ENCODE measurements around the gene TEC. TPM values are rescaled to one million over a fixed set of nuclear protein-coding genes. Genes with fewer than 3 reads are reported as not detected.
A peak's percentile ranks its signal among the peaks of the same experiment; 100 is the strongest.
"Not testable (repeated sequence)": the region's sequence is repeated elsewhere in the genome, so short reads cannot be mapped to it uniquely, and the experiment has no call there.

TEC gene
- total RNA-seq = 14.8 TPM

- peak in 2 of 3 donors; percentile 67 to 69 for DNase-seq (ENCODE audit: low read depth in 2 of 3, low spot score in 2 of 3)
These were observed at the start of gene TEC for GRCh38 chr4:48268956-48269860. Gene TEC (minus strand): TSS chr4:48269838. CDS start chr4:48228614, 41,224 bp downstream.

- peak in 2 of 3 donors; percentile 35 to 72 for DNase-seq (ENCODE audit: low read depth in 2 of 3, low spot score in 2 of 3)
These were observed 46.3 kb upstream of the TEC start for GRCh38 chr4:48315728-48316630.

DNA sequence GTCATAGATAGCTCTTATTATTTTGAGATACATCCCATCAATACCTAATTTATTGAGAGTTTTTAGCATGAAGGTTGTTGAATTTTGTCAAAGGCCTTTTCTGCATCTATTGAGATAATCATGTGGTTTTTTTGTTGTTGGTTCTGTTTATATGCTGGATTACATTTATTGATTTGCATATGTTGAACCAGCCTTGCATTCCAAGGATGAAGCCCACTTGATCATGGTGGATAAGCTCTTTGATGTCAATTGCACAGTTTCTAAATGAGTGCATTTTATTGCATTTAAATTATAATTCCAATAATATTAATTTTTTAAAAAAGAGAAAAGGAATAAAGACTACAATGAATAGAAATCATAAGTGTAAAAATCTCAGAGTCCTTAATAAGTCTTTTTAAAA lies 45.1 kb upstream of the TEC start:
- DNase-seq (ENCODE audit: low read depth in 2 of 3, low spot score in 2 of 3) = not testable (repeated sequence)

DNA sequence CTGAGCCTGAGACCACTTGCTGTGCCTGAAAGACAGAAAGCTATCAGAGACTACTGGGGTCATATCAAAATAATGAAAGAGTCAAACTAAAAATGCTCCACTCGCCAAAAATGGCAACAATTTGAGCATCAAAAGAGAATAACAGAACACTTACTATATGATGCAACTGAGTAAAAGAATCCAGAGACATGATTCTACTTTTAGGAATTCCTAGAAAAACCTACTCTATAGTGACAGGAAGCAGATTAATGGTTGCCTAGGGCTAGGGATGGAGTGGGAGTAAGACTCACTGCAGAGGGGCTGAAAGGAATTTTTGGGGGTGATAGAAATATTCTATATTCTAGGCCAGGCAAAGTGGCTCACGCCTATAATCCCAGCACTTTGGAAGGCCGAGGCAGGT lies 42.3 kb upstream of the TEC start:
- no peak for DNase-seq (ENCODE audit: low read depth in 2 of 3, low spot score in 2 of 3)

- DNase-seq (ENCODE audit: low read depth in 2 of 3, low spot score in 2 of 3) = no peak
These were observed 39.3 kb upstream of the TEC start for GRCh38 chr4:48308901-48309300.

DNA sequence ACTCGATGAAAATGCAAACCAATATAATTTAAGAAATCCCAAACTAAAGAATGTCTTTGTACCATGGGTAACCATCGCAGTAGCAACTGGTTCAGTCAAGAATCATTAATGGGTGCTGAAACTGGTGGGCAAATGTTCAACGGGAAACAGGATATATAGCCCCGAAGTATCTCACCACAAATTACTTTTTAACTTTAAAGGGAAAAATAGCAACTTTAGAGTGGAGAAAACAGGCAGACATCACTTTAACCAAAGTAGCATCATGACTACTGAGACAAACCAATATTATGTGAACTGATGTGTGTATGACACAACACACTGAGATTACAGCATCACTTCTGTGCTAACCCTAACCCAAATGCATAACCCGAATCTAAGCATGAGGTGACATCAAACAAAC lies 37.9 kb upstream of the TEC start:
- DNase-seq (ENCODE audit: low read depth in 2 of 3, low spot score in 2 of 3) = no peak

- DNase-seq (ENCODE audit: low read depth in 2 of 3, low spot score in 2 of 3) = no peak
These were observed 35.9 kb upstream of the TEC start for GRCh38 chr4:48305508-48305907.

- no peak for DNase-seq (ENCODE audit: low read depth in 2 of 3, low spot score in 2 of 3)
These were observed 30.4 kb upstream of the TEC start for GRCh38 chr4:48300004-48300403.

- no peak for DNase-seq (ENCODE audit: low read depth in 2 of 3, low spot score in 2 of 3)
These were observed 29.9 kb upstream of the TEC start for GRCh38 chr4:48299560-48299959.

GRCh38 chr4:48297256-48297846 lies 27.7 kb upstream of the TEC start:
- no peak for DNase-seq (ENCODE audit: low read depth in 2 of 3, low spot score in 2 of 3)

- no peak for DNase-seq (ENCODE audit: low read depth in 2 of 3, low spot score in 2 of 3)
These were observed 26.7 kb upstream of the TEC start for GRCh38 chr4:48296365-48296764.

DNA sequence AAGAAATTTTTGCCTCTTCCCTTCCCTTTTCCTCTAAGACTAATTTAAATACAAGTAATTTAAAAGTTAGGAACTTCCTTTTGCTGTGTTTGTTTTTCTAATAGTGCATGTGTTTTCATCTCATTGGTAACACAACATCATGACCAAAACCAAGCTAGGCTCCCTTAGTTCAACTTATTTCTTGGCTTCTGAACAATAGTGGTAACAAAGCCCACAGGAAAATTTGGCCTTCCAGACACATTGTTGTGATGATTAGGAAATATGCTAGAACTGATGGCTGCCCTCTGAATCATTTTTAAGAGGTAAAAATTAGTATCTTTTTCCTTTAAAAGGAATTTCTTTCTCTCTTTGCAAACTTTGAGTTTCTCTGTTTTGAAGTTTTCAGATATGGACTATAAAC lies 25.5 kb upstream of the TEC start:
- DNase-seq (ENCODE audit: low read depth in 2 of 3, low spot score in 2 of 3) = no peak

DNA sequence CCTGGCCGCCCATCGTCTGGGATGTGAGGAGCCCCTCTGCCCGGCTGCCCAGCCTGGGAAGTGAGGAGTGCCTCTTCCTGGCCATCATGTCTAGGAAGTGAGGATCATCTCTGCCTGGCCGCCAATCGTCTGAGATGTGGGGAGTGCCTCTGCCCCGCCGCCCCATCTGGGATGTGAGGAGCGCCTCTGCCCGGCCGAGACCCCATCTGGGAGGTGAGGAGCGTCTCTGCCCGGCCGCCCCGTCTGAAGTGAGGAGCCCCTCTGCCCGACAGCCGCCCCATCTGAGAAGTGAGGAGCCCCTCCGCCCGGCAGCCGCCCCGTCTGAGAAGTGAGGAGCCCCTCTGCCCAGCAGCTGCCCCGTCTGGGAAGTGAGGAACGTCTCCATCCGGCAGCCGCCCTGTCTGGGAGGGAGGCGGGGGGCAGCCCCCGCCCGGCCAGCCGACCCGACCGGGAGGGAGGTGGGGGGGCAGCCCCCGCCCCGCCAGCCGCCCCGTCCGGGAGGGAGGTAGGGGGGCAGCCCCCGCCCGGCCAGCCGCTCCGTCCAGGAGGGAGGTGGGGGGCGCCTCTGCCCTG lies 22.7 kb upstream of the TEC start:
- DNase-seq (ENCODE audit: low read depth in 2 of 3, low spot score in 2 of 3) = not testable (repeated sequence)

DNA sequence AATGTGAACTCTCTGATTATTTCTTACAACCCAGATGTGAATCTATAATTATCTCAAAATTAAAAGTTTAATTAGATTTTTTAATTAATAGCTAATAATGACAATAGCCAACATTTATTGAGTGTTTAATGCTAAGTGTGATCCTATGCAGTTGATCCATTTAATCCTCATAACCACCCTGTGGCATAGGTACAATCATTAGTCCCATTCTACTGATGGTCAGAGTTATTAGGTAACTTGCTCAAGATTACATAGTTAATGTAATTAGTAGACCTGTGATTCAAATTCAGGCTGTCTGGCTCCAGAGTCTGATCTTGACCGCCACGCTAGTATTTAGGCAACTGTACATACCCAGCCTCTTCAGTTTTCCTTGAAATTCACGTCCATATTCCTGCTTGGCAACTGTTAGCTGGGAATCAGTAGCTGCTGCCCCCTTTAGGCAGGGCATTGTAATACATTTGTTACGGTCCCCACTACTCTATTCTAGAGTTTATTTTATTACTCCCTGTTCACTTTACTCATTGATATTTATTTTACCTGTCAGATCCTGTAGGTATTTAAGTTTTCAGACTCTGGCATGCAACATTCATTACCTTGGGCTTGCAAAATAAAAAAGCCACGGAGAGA lies 20.6 kb upstream of the TEC start:
- DNase-seq (ENCODE audit: low read depth in 2 of 3, low spot score in 2 of 3) = peak in 1 of 3 donors; percentile 37

GRCh38 chr4:48286060-48286459 lies 16.4 kb upstream of the TEC start:
- DNase-seq (ENCODE audit: low read depth in 2 of 3, low spot score in 2 of 3) = not testable (repeated sequence)

DNA sequence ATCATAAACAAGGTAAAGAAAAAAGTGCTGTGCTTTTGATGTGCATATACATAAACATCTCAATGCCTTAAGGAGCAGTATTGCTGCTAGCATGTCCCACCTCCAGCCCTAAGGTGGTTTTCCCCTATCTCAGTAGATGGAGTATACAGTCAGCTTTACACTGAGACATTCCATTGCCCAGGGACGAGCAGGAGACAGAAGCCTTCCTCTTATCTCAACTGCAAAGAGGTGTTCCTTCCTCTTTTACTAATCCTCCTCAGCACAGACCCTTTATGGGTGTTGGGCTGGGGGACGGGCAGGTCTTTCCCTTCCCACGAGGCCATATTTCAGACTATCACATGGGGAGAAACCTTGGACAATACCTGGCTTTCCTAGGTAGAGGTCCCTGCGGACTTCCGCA lies 16.0 kb upstream of the TEC start:
- not testable (repeated sequence) for DNase-seq (ENCODE audit: low read depth in 2 of 3, low spot score in 2 of 3)

DNA sequence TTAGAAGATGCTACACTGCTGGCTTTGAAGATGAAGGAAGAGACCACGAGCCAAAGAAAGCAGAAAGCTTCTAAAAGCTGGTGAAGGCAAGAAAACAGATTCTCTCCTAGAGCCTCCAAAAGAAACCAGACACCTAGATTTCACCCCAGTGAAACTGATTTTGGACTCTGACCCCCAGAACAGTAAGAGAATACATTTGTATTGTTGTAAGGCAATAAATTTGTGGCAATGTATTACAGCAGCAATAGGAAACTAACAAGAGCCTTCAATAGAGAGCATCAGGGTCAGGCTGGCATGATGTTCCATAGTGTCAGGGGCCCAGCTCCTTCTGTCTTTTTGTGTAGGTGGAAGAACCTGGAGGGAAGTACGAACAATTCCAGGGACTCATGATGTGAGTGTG lies 6.0 kb upstream of the TEC start:
- DNase-seq (ENCODE audit: low read depth in 2 of 3, low spot score in 2 of 3) = no peak

DNA sequence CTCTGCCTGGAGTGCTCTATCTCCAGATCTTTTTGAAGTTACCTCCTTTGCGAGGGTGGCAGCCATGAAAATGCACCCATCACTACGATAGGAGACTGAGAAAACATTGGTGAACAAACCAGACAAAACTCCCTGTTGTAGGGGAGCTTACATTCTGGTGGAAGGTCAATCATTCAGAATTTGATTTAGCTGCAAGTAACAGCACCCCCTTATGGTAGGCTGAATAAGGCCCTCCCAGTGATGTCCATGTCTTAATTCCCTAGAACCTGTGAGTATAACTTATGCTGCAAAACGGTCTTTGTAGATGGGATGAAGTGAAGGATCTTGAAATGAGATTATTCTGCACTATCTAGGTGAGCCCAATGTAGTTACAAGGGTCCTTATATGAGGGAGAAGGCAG lies 5.6 kb upstream of the TEC start:
- DNase-seq (ENCODE audit: low read depth in 2 of 3, low spot score in 2 of 3) = peak in 2 of 3 donors; percentile 55 to 70

GRCh38 chr4:48271626-48272025 lies 2.0 kb upstream of the TEC start:
- no peak for DNase-seq (ENCODE audit: low read depth in 2 of 3, low spot score in 2 of 3)

GRCh38 chr4:48270951-48271473 lies 1.4 kb upstream of the TEC start:
- peak in 2 of 3 donors; percentile 30 to 49 for DNase-seq (ENCODE audit: low read depth in 2 of 3, low spot score in 2 of 3)

Data from hematopoietic multipotent progenitor cell (in vitro differentiated cells).